SIG-M5 treated with dmso at 0.1 percent for 504 hours (cell line): ENCODE data around the gene BUD31.
"Not testable (repeated sequence)": the region's sequence is repeated elsewhere in the genome, so short reads cannot be mapped to it uniquely, and the experiment has no call there.

Source experiments
- DNase-seq: peaks from one replicate; lab custom pipeline; 2025; ENCODE audit not compliant: unreplicated experiment; lab: John Stamatoyannopoulos, UW

Gene BUD31

DNA sequence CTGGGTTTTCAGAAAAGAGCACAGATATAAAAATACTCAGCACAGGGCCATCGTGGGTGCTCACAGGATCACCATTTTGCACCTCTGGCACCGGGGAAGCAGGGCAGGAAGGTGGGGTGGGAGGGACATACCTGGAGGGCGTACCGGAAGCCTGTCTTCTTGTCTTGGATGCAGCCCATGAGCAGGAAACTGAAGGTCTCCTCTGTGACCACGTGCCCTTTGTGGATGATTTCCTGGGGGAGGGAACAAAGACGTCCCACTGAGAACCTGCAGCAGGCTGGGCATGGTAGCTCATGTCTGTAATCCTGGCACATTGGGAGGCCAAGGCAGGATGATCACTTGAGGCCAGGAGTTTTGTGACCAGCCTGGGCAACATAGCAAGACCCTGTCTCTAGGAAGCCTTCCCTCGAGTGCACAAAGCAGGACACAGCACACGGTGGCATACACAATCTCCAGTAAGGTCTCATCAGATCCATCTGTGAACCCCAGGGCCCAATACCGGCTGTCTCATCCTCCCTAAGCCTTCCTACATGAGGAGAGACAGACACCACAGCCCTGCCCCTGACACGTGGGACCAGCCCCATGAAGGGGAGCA lies 20.3 kb downstream of the BUD31 start:
- DNase-seq: no peak

- DNase-seq: no peak
Measured at GRCh38 chr7:99429756-99430155, 21.0 kb downstream of the BUD31 start.

- DNase-seq: not testable (repeated sequence)
Measured at GRCh38 chr7:99431756-99432540, 23.2 kb downstream of the BUD31 start.

- no peak for DNase-seq
Measured at GRCh38 chr7:99433158-99433557, 24.4 kb downstream of the BUD31 start.

DNA sequence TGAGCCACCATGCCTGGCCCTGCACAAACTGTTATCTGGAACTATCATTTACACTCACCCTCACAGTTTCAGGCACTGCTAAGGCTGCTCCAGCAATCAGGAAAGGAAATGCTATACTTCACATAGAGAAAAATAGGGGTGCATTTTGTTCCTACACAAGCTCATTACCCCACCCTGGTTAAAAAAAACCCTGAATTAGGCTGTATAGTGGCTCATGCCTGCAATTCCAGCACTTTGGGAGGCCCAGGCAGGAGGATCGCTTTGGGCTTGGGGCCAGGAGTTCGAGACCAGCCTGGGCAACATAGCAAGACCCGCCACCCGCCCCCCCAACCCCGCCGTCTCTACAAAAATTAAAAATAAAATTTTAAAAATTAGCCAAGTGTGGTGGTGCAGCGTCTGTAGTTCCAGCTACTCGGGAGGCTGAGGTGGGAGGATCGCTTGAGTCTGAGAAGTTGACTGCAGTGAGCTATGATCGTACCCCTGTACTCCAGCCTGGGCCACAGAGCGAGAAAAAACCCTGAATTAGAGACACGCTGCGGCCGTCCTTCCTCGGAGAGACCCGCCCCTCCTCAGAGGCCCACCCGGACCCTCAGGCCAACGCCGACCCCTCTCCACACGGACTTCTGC lies 29.3 kb downstream of the BUD31 start:
- DNase-seq: no peak

- DNase-seq: peak; percentile 91
Measured at GRCh38 chr7:99438573-99439480, 30.1 kb downstream of the BUD31 start, which contains the start of the genes CPSF4 and PTCD1. Gene CPSF4, plus strand, starts transcription at chr7:99438943. Its CDS starts 140 bp downstream, at chr7:99439083. Gene PTCD1, minus strand, starts transcription at chr7:99438798. Its CDS starts 3,556 bp downstream, at chr7:99435242.

DNA sequence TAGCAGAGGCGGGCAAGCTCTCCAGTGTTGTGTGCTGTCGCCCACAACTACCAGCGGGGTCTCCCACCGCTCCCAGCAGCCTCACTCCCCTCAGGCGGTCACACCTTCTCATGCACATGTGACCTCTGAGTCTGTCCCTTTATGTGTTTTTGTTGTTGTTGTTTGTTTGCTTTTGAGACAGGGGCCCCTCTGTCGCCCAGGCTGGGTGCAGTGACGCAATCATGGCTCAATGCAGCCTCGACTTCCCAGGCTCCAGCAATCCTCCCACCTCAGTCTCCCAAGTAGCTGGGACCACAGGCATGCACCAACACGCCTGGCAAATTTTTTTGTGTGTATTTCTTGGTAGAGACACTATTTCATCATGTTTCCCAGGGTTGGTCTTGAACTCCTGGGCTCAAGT lies 31.4 kb downstream of the BUD31 start:
- DNase-seq: no peak

DNA sequence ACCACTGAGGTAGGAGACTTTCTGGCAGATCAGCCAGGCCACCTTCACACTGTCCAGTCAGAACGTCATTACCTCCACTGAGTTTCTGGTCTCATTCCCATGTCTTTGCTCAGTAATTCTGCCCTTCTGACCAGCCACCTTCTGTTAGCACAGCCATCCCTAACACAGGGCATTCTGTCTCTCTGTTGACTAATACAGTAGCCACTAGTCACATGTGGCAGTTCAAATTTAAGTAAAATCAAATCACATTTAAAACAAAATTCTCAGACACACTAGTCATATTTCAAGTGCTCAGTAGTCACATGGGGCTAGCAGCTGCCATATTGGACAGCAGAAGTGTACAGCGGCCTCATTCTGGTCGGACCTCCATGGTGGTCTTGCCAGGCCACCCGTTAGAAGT lies 37.3 kb downstream of the BUD31 start:
- DNase-seq: no peak

GRCh38 chr7:99447943-99448342 lies 39.2 kb downstream of the BUD31 start:
- peak; percentile 48 for DNase-seq

GRCh38 chr7:99448855-99449254 lies 40.1 kb downstream of the BUD31 start:
- DNase-seq: no peak

GRCh38 chr7:99449326-99449725 lies 40.6 kb downstream of the BUD31 start:
- no peak for DNase-seq

- DNase-seq: no peak
Measured at GRCh38 chr7:99451936-99452335, 43.2 kb downstream of the BUD31 start.

- DNase-seq: no peak
Measured at GRCh38 chr7:99452541-99452940, 43.8 kb downstream of the BUD31 start.

DNA sequence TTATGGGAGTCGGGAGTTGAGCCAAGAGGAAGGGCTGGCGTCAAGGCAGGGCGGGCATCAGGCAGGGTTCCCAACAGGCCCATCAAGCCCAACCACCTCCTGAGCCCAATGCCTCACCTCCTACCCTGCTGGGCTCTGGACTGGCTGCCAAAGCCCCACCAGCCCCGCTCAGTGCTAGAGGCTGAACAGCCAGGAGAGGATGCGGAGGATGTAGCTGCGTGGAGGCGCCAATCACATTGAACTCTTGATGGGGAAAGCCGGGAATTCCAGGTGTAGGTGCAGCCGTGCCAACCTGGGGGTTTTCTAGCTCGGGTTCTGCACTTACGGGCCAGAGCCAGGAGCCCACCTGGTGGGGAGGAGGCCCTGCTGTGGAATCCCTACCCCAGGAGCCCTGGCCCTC lies 44.3 kb downstream of the BUD31 start:
- no peak for DNase-seq

- no peak for DNase-seq
Measured at GRCh38 chr7:99455874-99456273, 47.1 kb downstream of the BUD31 start.

GRCh38 chr7:99456288-99456687 lies 47.5 kb downstream of the BUD31 start:
- no peak for DNase-seq

GRCh38 chr7:99457050-99457649 lies 48.4 kb downstream of the BUD31 start:
- DNase-seq: no peak

DNA sequence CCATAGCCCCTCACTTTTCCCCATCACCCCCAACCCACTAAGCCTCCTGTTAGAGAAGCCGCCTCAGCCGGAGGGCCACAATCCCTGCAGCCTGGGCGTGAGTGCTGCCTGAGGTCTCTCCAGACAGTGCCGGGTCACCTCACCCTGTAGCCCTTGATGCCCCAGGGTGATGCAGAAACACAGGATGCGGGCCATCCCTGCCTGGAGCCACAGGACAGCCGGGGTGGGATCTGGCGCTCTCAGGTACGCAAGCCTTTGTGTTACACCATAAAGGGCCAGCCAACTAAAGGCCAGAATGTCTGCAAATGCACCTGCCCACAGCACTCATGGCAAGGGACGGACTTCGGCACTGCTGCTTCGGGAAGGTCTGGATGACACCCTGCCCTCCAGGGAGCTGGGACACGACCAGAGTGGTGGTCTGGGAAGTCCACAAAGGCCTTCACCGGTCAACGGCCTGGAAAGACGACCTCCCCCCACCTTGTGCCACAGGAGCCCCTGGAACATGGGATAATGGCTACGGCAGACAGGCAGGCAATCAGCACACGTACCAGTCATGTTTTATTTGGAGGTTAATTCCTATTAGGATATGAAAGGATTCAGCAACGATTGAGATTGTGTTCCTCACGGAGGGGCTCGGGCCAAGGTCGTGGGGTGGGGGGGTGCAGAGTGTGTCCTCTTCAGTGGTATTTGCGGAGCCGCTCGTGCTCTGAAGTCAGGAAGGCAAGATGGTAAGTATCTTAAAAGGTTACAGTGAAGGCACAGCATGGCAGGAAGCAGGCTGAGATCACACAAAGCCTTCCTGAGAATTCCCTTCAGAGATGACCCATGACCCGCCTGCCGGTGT lies 49.1 kb downstream of the BUD31 start:
- DNase-seq: no peak

DNA sequence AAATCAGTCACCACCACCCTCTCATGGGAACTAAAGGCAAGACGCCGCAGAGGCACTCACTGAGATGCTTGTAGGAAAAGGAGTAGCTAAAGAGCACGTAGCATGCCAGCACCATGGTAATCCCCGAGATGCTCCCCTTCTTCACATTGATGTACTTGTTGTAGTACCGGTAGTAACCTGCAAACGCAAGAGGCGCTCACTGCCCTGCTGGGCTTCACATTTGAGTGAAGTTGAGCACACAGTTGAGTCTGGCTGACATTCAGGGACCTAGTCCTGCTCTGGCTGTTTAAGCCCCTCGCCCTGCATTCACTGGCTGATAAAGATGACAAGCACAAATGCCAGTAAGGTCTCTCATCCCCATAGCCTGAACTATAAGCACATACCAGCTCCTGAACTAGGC lies 50.3 kb downstream of the BUD31 start:
- peak; percentile 58 for DNase-seq

- no peak for DNase-seq
Measured at GRCh38 chr7:99460651-99461050, 51.9 kb downstream of the BUD31 start.
